CD4-positive, alpha-beta T cell treated with Interleukin-6 at 100 ng/mL for 8 hours (primary cell): Measurements from ENCODE around the gene TMPRSS11A.

Experiments
- DNase-seq: peaks from one replicate; pipeline ENCODE4 v3.0.0-alpha.2; 2020; ENCODE audit warnings: mixed read lengths, low spot score

The TMPRSS11A gene

GRCh38 chr4:67911638-67912037 is 51.7 kb downstream of the TMPRSS11A start:
- DNase-seq: no peak

GRCh38 chr4:67911141-67911540 is 52.2 kb downstream of the TMPRSS11A start:
- DNase-seq: no peak

- no peak for DNase-seq
Measured at GRCh38 chr4:67910585-67910905, 52.7 kb downstream of the TMPRSS11A start.

GRCh38 chr4:67909905-67910584 is 53.2 kb downstream of the TMPRSS11A start:
- DNase-seq: no peak

- no peak for DNase-seq
Measured at GRCh38 chr4:67907650-67908049, 55.6 kb downstream of the TMPRSS11A start.

GRCh38 chr4:67899096-67899495 is 64.2 kb downstream of the TMPRSS11A start:
- DNase-seq: no peak

- no peak for DNase-seq
Measured at GRCh38 chr4:67897686-67898085, 65.6 kb downstream of the TMPRSS11A start.

GRCh38 chr4:67896421-67897065 is 66.8 kb downstream of the TMPRSS11A start:
- no peak for DNase-seq

GRCh38 chr4:67894659-67895058 is 68.6 kb downstream of the TMPRSS11A start:
- DNase-seq: no peak

- no peak for DNase-seq
Measured at GRCh38 chr4:67892905-67893304, 70.4 kb downstream of the TMPRSS11A start.

GRCh38 chr4:67892253-67892652 is 71.0 kb downstream of the TMPRSS11A start:
- no peak for DNase-seq

GRCh38 chr4:67891645-67892044 is 71.6 kb downstream of the TMPRSS11A start:
- DNase-seq: no peak

- no peak for DNase-seq
Measured at GRCh38 chr4:67886281-67886680, 77.0 kb downstream of the TMPRSS11A start.

- no peak for DNase-seq
Measured at GRCh38 chr4:67885762-67886161, 77.5 kb downstream of the TMPRSS11A start.

GRCh38 chr4:67884701-67885100 is 78.6 kb downstream of the TMPRSS11A start:
- no peak for DNase-seq

GRCh38 chr4:67883902-67884301 is 79.4 kb downstream of the TMPRSS11A start, which contains the start of gene TMPRSS11D:
Gene TMPRSS11D, minus strand, starts transcription at chr4:67884002. Its CDS starts 69 bp downstream, at chr4:67883933.
- no peak for DNase-seq

- DNase-seq: no peak
Measured at GRCh38 chr4:67883458-67883857, 79.8 kb downstream of the TMPRSS11A start.

GRCh38 chr4:67880866-67881610 is 82.3 kb downstream of the TMPRSS11A start:
- no peak for DNase-seq

GRCh38 chr4:67879486-67879885 is 83.8 kb downstream of the TMPRSS11A start:
- DNase-seq: no peak

GRCh38 chr4:67877086-67877485 is 86.2 kb downstream of the TMPRSS11A start:
- no peak for DNase-seq

GRCh38 chr4:67874986-67875385 is 88.3 kb downstream of the TMPRSS11A start:
- DNase-seq: no peak

GRCh38 chr4:67873116-67873515 is 90.2 kb downstream of the TMPRSS11A start:
- no peak for DNase-seq

GRCh38 chr4:67871867-67872266 is 91.4 kb downstream of the TMPRSS11A start:
- no peak for DNase-seq
